NCI-H2171 (cell line): ENCODE data around the gene PPIL1.
A peak's percentile ranks its signal among the peaks of the same experiment; 100 is the strongest.
"Not testable (repeated sequence)": the region's sequence is repeated elsewhere in the genome, so short reads cannot be mapped to it uniquely, and the experiment has no call there.

ENCODE experiments used
- DNase-seq: peaks from one replicate; lab custom pipeline; 2025; lab: John Stamatoyannopoulos, UW

PPIL1 gene

GRCh38 chr6:36874443-36875249 lies at the start of gene PPIL1:
Gene PPIL1, minus strand, starts transcription at chr6:36874803. Its CDS starts 31 bp downstream, at chr6:36874772.
- peak; percentile 97 for DNase-seq

- no peak for DNase-seq
Observed at GRCh38 chr6:36924131-36924530, 49.5 kb upstream of the PPIL1 start.

- DNase-seq, result no peak
Observed at GRCh38 chr6:36920546-36920945, 45.9 kb upstream of the PPIL1 start.

- DNase-seq, result no peak
Observed at GRCh38 chr6:36920049-36920448, 45.4 kb upstream of the PPIL1 start.

- DNase-seq, result no peak
Observed at GRCh38 chr6:36917541-36918193, 43.1 kb upstream of the PPIL1 start.

- DNase-seq, result no peak
Observed at GRCh38 chr6:36916126-36916525, 41.5 kb upstream of the PPIL1 start.

- DNase-seq, result no peak
Observed at GRCh38 chr6:36915599-36915998, 41.0 kb upstream of the PPIL1 start.

- no peak for DNase-seq
Observed at GRCh38 chr6:36914227-36914794, 39.7 kb upstream of the PPIL1 start.

GRCh38 chr6:36913082-36913481 lies 38.5 kb upstream of the PPIL1 start:
- no peak for DNase-seq

- DNase-seq, result no peak
Observed at GRCh38 chr6:36912586-36912985, 38.0 kb upstream of the PPIL1 start.

- no peak for DNase-seq
Observed at GRCh38 chr6:36912030-36912454, 37.4 kb upstream of the PPIL1 start.

GRCh38 chr6:36908747-36909146 lies 34.1 kb upstream of the PPIL1 start:
- DNase-seq, result no peak

GRCh38 chr6:36907781-36908180 lies 33.2 kb upstream of the PPIL1 start:
- no peak for DNase-seq

GRCh38 chr6:36906539-36907325 lies 32.1 kb upstream of the PPIL1 start:
- no peak for DNase-seq

- DNase-seq, result no peak
Observed at GRCh38 chr6:36904851-36905393, 30.3 kb upstream of the PPIL1 start.

GRCh38 chr6:36904114-36904513 lies 29.5 kb upstream of the PPIL1 start:
- no peak for DNase-seq

GRCh38 chr6:36897609-36898008 lies 23.0 kb upstream of the PPIL1 start:
- DNase-seq, result no peak

- DNase-seq, result no peak
Observed at GRCh38 chr6:36893976-36894932, 19.7 kb upstream of the PPIL1 start.

GRCh38 chr6:36891153-36891552 lies 16.6 kb upstream of the PPIL1 start:
- DNase-seq, result not testable (repeated sequence)

- no peak for DNase-seq
Observed at GRCh38 chr6:36890112-36890663, 15.6 kb upstream of the PPIL1 start.
